HCT116 (cell line): Measurements from ENCODE around the gene RBM47. TPM values are rescaled to one million over a fixed set of nuclear protein-coding genes. Genes with fewer than 3 reads are reported as not detected.

ENCODE experiments used
- ATAC-seq: fragments of 200-7000 bp; cut with Tn5 transposase; 2 replicates; pipeline ENCODE4 v1.9.1; 2020; ENCODE audit warnings: mild to moderate bottlenecking, moderate library complexity
- BruUV-seq: library from RNA; stranded (reverse); fragments of 400-500 nt; replicated peaks from 2 replicates; lab custom pipeline; 2021; lab: Mats Ljungman, UMichigan
- CTCF ChIA-PET: fragments of 300-600 bp; sonication (Branson Sonifier 250); formaldehyde crosslinking; loops from one replicate; lab custom pipeline; 2021; ENCODE audit warnings: antibody characterized with exemption; lab: Charles Lee
- POLR2A ChIA-PET: fragments of 300-600, 350-600 bp; sonication (Branson Sonifier 250); formaldehyde crosslinking; loops from one replicate; lab custom pipeline; 2021; ENCODE audit warnings: antibody characterized with exemption; lab: Charles Lee
- RAD21 ChIA-PET, 2 experiments: fragments of 300-600 bp; sonication (Branson Sonifier 250); formaldehyde crosslinking; loops; one replicate each; lab custom pipeline; 2023; ENCODE audit warnings: low total read pairs in 2 of 2; ENCODE audit not compliant: uncharacterized antibody in 2 of 2, unreplicated experiment in 2 of 2, low non-redundant PET in 1 of 2; lab: Charles Lee
- DNase-seq: peaks from one replicate; pipeline ENCODE4 v3.0.0-alpha.2; 2010; ENCODE audit warnings: low read depth, low spot score
- H2AFZ ChIP-seq: fragments of 200-600 bp; shearing (Covaris generic), sonication (generic); 2 replicates; pipeline ENCODE4 v1.6.1; 2017; ENCODE audit warnings: low read depth, mixed run types, mixed read lengths, antibody characterized with exemption, low read length; ENCODE audit not compliant: poor library complexity, severe bottlenecking
- H3K27ac ChIP-seq: 2 replicates; pipeline ENCODE4 v1.5.1; 2012; ENCODE audit warnings: low read depth, low read length
- H3K27me3 ChIP-seq: fragments of 200-600 bp; sonication (generic); 2 replicates; pipeline ENCODE4 v1.6.1; 2016; ENCODE audit warnings: mixed run types, low read length, mixed read lengths; ENCODE audit not compliant: insufficient read depth
- H3K36me3 ChIP-seq, 2 experiments: fragments of 200-500 bp in 1 of 2; fragments of 200-600 bp in 1 of 2; sonication (Bioruptor generic) in 1 of 2; sonication (generic) in 1 of 2; 2 replicates each; pipeline versions ENCODE4 v1.5.1 to v1.6.1; 2014 to 2016; ENCODE audit warnings: low read length in 2 of 2, inconsistent platforms in 1 of 2, mixed read lengths in 1 of 2, mixed run types in 1 of 2; ENCODE audit not compliant: insufficient read depth in 2 of 2, control insufficient read depth in 1 of 2
- H3K4me1 ChIP-seq, 2 experiments: fragments of 200-600 bp in 1 of 2; sonication (generic) in 1 of 2; 2 replicates each; pipeline versions ENCODE4 v1.5.1 to v1.6.1; 2012 to 2017; ENCODE audit warnings: low read length in 2 of 2, inconsistent platforms in 1 of 2, mild to moderate bottlenecking in 1 of 2, mixed read lengths in 1 of 2, mixed run types in 1 of 2, moderate library complexity in 1 of 2; ENCODE audit not compliant: insufficient read depth in 2 of 2, control insufficient read depth in 1 of 2
- H3K4me2 ChIP-seq: fragments of 200-600 bp; sonication (generic); 2 replicates; pipeline ENCODE4 v1.6.1; 2017; ENCODE audit warnings: mixed run types, low read length, mixed read lengths
- H3K4me3 ChIP-seq, 2 experiments: fragments of 200-600 bp in 1 of 2; sonication (generic) in 1 of 2; replicated peaks in 1 of 2; 2 replicates each; pipeline ENCODE4 v1.5.1; 2011 to 2016; ENCODE audit warnings: low read length in 2 of 2, control low read depth in 1 of 2, low read depth in 1 of 2, mild to moderate bottlenecking in 1 of 2, mixed read lengths in 1 of 2, mixed run types in 1 of 2
- H3K79me2 ChIP-seq: fragments of 200-600 bp; sonication (generic); 2 replicates; pipeline ENCODE4 v1.6.1; 2017; ENCODE audit warnings: mild to moderate bottlenecking, mixed run types, low read length, moderate library complexity, mixed read lengths; ENCODE audit not compliant: insufficient read depth
- H3K9ac ChIP-seq: fragments of 200-600 bp; sonication (generic); 2 replicates; pipeline ENCODE4 v1.6.1; 2016; ENCODE audit warnings: low read length, mixed read lengths
- H3K9me2 ChIP-seq: fragments of 200-600 bp; sonication (generic), shearing (Covaris generic); 2 replicates; pipeline ENCODE4 v1.6.1; 2017; ENCODE audit warnings: mixed run types, mild to moderate bottlenecking, moderate library complexity; ENCODE audit not compliant: insufficient read depth
- H3K9me3 ChIP-seq, 2 experiments: fragments of 200-500 bp in 1 of 2; fragments of 200-600 bp in 1 of 2; sonication (Bioruptor generic) in 1 of 2; sonication (generic) in 1 of 2; 2 replicates each; pipeline ENCODE4 v1.6.1; 2014 to 2017; ENCODE audit warnings: low read length in 2 of 2, mixed read lengths in 2 of 2, inconsistent platforms in 1 of 2, low read depth in 1 of 2, mild to moderate bottlenecking in 1 of 2, mixed run types in 1 of 2, moderate library complexity in 1 of 2; ENCODE audit not compliant: control insufficient read depth in 1 of 2, insufficient read depth in 1 of 2
- H4K20me1 ChIP-seq: fragments of 200-600 bp; sonication (generic), shearing (Covaris generic); 2 replicates; pipeline ENCODE4 v1.6.1; 2017; ENCODE audit warnings: mixed run types, mild to moderate bottlenecking, moderate library complexity; ENCODE audit not compliant: insufficient read depth
- CBX3 ChIP-seq: IDR thresholded peaks from 2 replicates; pipeline ENCODE4 v1.6.1; 2012; ENCODE audit warnings: low read depth
- ELF1 ChIP-seq: IDR thresholded peaks from 2 replicates; pipeline ENCODE4 v1.6.1; 2012; ENCODE audit warnings: low read depth, borderline replicate concordance
- EZH2 ChIP-seq: fragments of 200-600 bp; sonication (generic); IDR thresholded peaks from 2 replicates; pipeline ENCODE4 v1.6.1; 2017; ENCODE audit warnings: antibody characterized with exemption, mixed run types
- EZH2phosphoT487 ChIP-seq: fragments of 200-600 bp; IDR thresholded peaks from 2 replicates; pipeline ENCODE4 v1.6.1; 2018; ENCODE audit warnings: antibody characterized with exemption, borderline replicate concordance
- POLR2AphosphoS5 ChIP-seq: IDR thresholded peaks from 2 replicates; pipeline ENCODE4 v1.6.1; 2011; ENCODE audit warnings: mild to moderate bottlenecking, low read depth, low read length, moderate library complexity
- RAD21 ChIP-seq: IDR thresholded peaks from 2 replicates; pipeline ENCODE4 v1.6.1; 2012; ENCODE audit warnings: low read depth, mild to moderate bottlenecking
- SIN3A ChIP-seq: IDR thresholded peaks from 2 replicates; pipeline ENCODE4 v1.6.1; 2012; ENCODE audit warnings: low read depth
- SP1 ChIP-seq: IDR thresholded peaks from 2 replicates; pipeline ENCODE4 v1.6.1; 2012; ENCODE audit warnings: low read depth
- SRF ChIP-seq: IDR thresholded peaks from 2 replicates; pipeline ENCODE4 v1.6.1; 2012; ENCODE audit warnings: low read depth
- TCF7L2 ChIP-seq: IDR thresholded peaks from 2 replicates; pipeline ENCODE4 v1.7.0; 2011; ENCODE audit warnings: borderline replicate concordance, inconsistent platforms; ENCODE audit not compliant: insufficient read depth, insufficient read length; ENCODE audit errors: extremely low read depth
- YY1 ChIP-seq: IDR thresholded peaks from 2 replicates; pipeline ENCODE4 v1.6.1; 2011; ENCODE audit warnings: low read length, low read depth, moderate library complexity, mild to moderate bottlenecking; ENCODE audit not compliant: insufficient replicate concordance; ENCODE audit errors: extremely low read depth
- ZFX ChIP-seq: fragments of 450-650 bp; IDR thresholded peaks from 2 replicates; pipeline ENCODE4 v1.6.1; 2017
- ZNF274 ChIP-seq: fragments of 200-500 bp; sonication (Bioruptor generic); IDR thresholded peaks from 2 replicates; pipeline ENCODE4 v1.6.1; 2014; ENCODE audit warnings: mild to moderate bottlenecking, low read depth, low read length, inconsistent platforms
- intact Hi-C: fragments of 100-400 bp; cut with micrococcal nuclease; formaldehyde crosslinking; loops from 2 replicates; pipeline ENCODE4 v1.10.0; 2022
- total RNA-seq: library from RNA; stranded (reverse); gene quantifications from one replicate; pipeline ENCODE4 v1.2.1, GENCODE V29; 2021; ENCODE audit not compliant: unreplicated experiment
- TF ChIP-seq, protein P1 (sequence below): IDR thresholded peaks from 2 replicates; pipeline ENCODE4 v1.6.1; 2012; ENCODE audit warnings: low read depth
- TF ChIP-seq, protein P2 (sequence below): IDR thresholded peaks from 2 replicates; pipeline ENCODE4 v1.6.1; 2011; ENCODE audit warnings: mild to moderate bottlenecking, low read length, moderate library complexity; ENCODE audit not compliant: insufficient replicate concordance; ENCODE audit errors: extremely low read depth
- TF ChIP-seq, protein P3 (sequence below): IDR thresholded peaks from 2 replicates; pipeline ENCODE4 v1.6.1; 2012
- TF ChIP-seq, protein P4 (sequence below): IDR thresholded peaks from 2 replicates; pipeline ENCODE4 v1.6.1; 2012
- TF ChIP-seq, protein P5 (sequence below), 3 experiments: fragments of 200-600 bp in 1 of 3; sonication (generic) in 1 of 3; IDR thresholded peaks in 2 of 3; conservative IDR thresholded peaks in 1 of 3; 2 replicates each; pipeline ENCODE4 v1.5.1; 2012 to 2017; ENCODE audit warnings: low read depth in 2 of 3, low read length in 2 of 3, antibody characterized with exemption in 1 of 3, borderline replicate concordance in 1 of 3, control low read depth in 1 of 3, mild to moderate bottlenecking in 1 of 3, mixed read lengths in 1 of 3, mixed run types in 1 of 3, moderate library complexity in 1 of 3; ENCODE audit not compliant: insufficient read depth in 1 of 3

The RBM47 gene
- total RNA-seq, 1 experiment from 2014 or later = 22.2 TPM

DNA sequence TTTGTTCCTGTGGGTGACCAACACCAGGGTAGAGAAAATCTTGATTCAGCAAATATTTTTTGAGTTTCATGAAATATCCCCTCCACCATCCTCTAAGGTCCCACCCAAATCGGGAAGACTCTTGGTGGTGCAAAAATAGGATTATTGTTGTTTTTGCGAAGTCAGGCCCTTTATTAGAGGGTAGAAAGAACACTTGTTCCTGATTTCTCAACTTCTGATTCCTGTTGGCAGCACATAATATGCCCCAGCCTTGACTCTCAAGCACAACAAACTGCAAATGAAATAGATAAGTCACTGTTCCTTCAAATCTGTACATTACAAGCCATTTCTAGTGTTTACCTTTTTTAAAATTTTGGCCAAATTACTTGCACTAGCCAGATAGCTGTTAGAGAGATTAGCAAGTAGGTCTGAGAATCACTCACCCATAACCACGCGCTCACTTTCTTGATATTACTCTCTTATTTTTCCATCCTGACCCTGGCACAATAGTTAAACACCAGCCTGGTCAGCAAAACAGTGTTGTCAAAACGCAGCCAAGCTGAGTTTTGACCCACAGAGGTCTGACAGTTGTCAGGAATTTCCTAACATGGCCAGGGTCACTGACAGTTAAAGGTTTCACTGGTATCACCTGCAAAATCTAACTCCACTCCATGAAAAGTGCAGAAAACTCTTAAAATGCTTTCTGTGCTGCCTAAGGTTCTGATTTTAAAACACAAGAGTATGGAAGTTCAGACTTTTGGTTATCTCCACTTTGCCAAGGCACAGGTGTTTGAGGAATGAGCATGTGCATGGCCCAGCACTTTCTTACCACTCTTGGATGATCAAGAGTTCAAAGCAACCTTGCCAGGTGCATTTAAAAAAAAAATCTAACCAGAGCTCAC is 69.8 kb downstream of the RBM47 start:
- ChIA-PET RAD21 (no interaction called here), POLR2A (interaction anchor here (0.7 kb wide), 1 partner anchor 376 kb away, joined by 4 read pairs; no protein-coding TSS in a partner anchor)
- TF ChIP-seq, protein P1, sequence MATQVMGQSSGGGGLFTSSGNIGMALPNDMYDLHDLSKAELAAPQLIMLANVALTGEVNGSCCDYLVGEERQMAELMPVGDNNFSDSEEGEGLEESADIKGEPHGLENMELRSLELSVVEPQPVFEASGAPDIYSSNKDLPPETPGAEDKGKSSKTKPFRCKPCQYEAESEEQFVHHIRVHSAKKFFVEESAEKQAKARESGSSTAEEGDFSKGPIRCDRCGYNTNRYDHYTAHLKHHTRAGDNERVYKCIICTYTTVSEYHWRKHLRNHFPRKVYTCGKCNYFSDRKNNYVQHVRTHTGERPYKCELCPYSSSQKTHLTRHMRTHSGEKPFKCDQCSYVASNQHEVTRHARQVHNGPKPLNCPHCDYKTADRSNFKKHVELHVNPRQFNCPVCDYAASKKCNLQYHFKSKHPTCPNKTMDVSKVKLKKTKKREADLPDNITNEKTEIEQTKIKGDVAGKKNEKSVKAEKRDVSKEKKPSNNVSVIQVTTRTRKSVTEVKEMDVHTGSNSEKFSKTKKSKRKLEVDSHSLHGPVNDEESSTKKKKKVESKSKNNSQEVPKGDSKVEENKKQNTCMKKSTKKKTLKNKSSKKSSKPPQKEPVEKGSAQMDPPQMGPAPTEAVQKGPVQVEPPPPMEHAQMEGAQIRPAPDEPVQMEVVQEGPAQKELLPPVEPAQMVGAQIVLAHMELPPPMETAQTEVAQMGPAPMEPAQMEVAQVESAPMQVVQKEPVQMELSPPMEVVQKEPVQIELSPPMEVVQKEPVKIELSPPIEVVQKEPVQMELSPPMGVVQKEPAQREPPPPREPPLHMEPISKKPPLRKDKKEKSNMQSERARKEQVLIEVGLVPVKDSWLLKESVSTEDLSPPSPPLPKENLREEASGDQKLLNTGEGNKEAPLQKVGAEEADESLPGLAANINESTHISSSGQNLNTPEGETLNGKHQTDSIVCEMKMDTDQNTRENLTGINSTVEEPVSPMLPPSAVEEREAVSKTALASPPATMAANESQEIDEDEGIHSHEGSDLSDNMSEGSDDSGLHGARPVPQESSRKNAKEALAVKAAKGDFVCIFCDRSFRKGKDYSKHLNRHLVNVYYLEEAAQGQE = no peak
- no peak for TF ChIP-seq RAD21
- TF ChIP-seq SRF = no peak
- TF ChIP-seq, protein P2, sequence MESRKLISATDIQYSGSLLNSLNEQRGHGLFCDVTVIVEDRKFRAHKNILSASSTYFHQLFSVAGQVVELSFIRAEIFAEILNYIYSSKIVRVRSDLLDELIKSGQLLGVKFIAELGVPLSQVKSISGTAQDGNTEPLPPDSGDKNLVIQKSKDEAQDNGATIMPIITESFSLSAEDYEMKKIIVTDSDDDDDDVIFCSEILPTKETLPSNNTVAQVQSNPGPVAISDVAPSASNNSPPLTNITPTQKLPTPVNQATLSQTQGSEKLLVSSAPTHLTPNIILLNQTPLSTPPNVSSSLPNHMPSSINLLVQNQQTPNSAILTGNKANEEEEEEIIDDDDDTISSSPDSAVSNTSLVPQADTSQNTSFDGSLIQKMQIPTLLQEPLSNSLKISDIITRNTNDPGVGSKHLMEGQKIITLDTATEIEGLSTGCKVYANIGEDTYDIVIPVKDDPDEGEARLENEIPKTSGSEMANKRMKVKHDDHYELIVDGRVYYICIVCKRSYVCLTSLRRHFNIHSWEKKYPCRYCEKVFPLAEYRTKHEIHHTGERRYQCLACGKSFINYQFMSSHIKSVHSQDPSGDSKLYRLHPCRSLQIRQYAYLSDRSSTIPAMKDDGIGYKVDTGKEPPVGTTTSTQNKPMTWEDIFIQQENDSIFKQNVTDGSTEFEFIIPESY = no peak
- TF ChIP-seq ZFX = no peak
- TF ChIP-seq, protein P3, sequence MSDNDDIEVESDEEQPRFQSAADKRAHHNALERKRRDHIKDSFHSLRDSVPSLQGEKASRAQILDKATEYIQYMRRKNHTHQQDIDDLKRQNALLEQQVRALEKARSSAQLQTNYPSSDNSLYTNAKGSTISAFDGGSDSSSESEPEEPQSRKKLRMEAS = no peak
- no peak for TF ChIP-seq SIN3A
- TF ChIP-seq SP1 = no peak
- TF ChIP-seq ZNF274 = no peak
- no peak for TF ChIP-seq POLR2AphosphoS5
- TF ChIP-seq CBX3 = no peak
- TF ChIP-seq, protein P4, sequence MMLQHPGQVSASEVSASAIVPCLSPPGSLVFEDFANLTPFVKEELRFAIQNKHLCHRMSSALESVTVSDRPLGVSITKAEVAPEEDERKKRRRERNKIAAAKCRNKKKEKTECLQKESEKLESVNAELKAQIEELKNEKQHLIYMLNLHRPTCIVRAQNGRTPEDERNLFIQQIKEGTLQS = no peak
- no peak for TF ChIP-seq YY1
- no peak for TF ChIP-seq EZH2
- TF ChIP-seq TCF7L2 = no peak
- no peak for TF ChIP-seq EZH2phosphoT487
- TF ChIP-seq, protein P5, sequence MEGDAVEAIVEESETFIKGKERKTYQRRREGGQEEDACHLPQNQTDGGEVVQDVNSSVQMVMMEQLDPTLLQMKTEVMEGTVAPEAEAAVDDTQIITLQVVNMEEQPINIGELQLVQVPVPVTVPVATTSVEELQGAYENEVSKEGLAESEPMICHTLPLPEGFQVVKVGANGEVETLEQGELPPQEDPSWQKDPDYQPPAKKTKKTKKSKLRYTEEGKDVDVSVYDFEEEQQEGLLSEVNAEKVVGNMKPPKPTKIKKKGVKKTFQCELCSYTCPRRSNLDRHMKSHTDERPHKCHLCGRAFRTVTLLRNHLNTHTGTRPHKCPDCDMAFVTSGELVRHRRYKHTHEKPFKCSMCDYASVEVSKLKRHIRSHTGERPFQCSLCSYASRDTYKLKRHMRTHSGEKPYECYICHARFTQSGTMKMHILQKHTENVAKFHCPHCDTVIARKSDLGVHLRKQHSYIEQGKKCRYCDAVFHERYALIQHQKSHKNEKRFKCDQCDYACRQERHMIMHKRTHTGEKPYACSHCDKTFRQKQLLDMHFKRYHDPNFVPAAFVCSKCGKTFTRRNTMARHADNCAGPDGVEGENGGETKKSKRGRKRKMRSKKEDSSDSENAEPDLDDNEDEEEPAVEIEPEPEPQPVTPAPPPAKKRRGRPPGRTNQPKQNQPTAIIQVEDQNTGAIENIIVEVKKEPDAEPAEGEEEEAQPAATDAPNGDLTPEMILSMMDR (IDR thresholded peaks at IDR 0.05 in 2 of 3, conservative IDR thresholded peaks at IDR 0.05 in 1 of 3; ENCODE audit: borderline replicate concordance in 1 of 3, insufficient read depth in 1 of 3, low read depth in 2 of 3, low read length in 2 of 3) = no peak
- no peak for TF ChIP-seq ELF1

More for the DNA sequence above, 69.8 kb downstream of the RBM47 start:
- no TSS peak for BruUV-seq
- Histone ChIP-seq H3K79me2 (no peaks in the 10 kb centered on the region), H3K27ac (no peak overlapping the region), H3K9me3 (no peaks in the 10 kb centered on the region), H3K27me3 (no peaks in the 10 kb centered on the region), H3K4me3 (no peak overlapping the region), H3K36me3 (no peaks in the 10 kb centered on the region), H3K4me1 (peaks cover 45 to 52% of the 10 kb centered on the region in 2 experiments), H3K4me2 (no peak overlapping the region), H3K9ac (no peak overlapping the region), H2AFZ (no peak overlapping the region), H4K20me1 (no peaks in the 10 kb centered on the region), H3K9me2 (no peaks in the 10 kb centered on the region)
- CTCF ChIA-PET = no interaction called here
- ATAC-seq (no peak), DNase-seq (no peak)
- intact Hi-C loops = loop anchor here (5.0 to 10.0 kb wide), 2 partner anchors 72 to 245 kb away; no protein-coding TSS in a partner anchor
